ENCODE measurements around the gene LITAFD.
"Not testable (repeated sequence)": the region's sequence is repeated elsewhere in the genome, so short reads cannot be mapped to it uniquely, and the experiment has no call there.

Gene LITAFD

GRCh38 chr16:8915722-8916301, 33.7 kb downstream of the LITAFD start:
- no peak for DNase-seq (ENCODE audit: low spot score)
- no peak for TF ChIP-seq CTCF (IDR thresholded peaks at IDR 0.05; ENCODE audit: extremely low read depth, missing control alignments)

- DNase-seq (ENCODE audit: low spot score) = no peak
- no peak for TF ChIP-seq CTCF (IDR thresholded peaks at IDR 0.05; ENCODE audit: extremely low read depth, missing control alignments)
These were observed 34.5 kb downstream of the LITAFD start for GRCh38 chr16:8916541-8917225.

GRCh38 chr16:8917336-8917735, 35.2 kb downstream of the LITAFD start:
- DNase-seq (ENCODE audit: low spot score) = not testable (repeated sequence)

GRCh38 chr16:8919089-8919933, 37.2 kb downstream of the LITAFD start:
- DNase-seq (ENCODE audit: low spot score) = no peak
- no peak for TF ChIP-seq CTCF (IDR thresholded peaks at IDR 0.05; ENCODE audit: extremely low read depth, missing control alignments)

- no peak for DNase-seq (ENCODE audit: low spot score)
- no peak for TF ChIP-seq CTCF (IDR thresholded peaks at IDR 0.05; ENCODE audit: extremely low read depth, missing control alignments)
These were observed 37.8 kb downstream of the LITAFD start for GRCh38 chr16:8919934-8920462.

GRCh38 chr16:8920645-8921346, 38.6 kb downstream of the LITAFD start:
- no peak for TF ChIP-seq CTCF (IDR thresholded peaks at IDR 0.05; ENCODE audit: extremely low read depth, missing control alignments)

GRCh38 chr16:8921347-8921984, 39.3 kb downstream of the LITAFD start:
- no peak for TF ChIP-seq CTCF (IDR thresholded peaks at IDR 0.05; ENCODE audit: extremely low read depth, missing control alignments)
- DNase-seq (ENCODE audit: low spot score) = no peak

More at GRCh38 chr16:8920645-8921346, 38.6 kb downstream of the LITAFD start:
- DNase-seq (ENCODE audit: low spot score) = no peak

Data from GM20000 (cell line).